GM21423 (cell line): ENCODE data around the gene MAL.
A peak's percentile ranks its signal among the peaks of the same experiment; 100 is the strongest.

Source experiments
- ATAC-seq: cut with Tn5 transposase; IDR thresholded peaks from one replicate; pipeline ENCODE4 v1.9.1; 2021; ENCODE audit warnings: mild to moderate bottlenecking, moderate library complexity; ENCODE audit not compliant: unreplicated experiment

MAL gene

GRCh38 chr2:95025406-95026319 is at the start of gene MAL:
Gene MAL (plus strand): TSS chr2:95025708. CDS start chr2:95025793, 85 bp downstream.
- ATAC-seq = no peak

GRCh38 chr2:94977826-94978225 is 47.7 kb upstream of the MAL start:
- no peak for ATAC-seq

GRCh38 chr2:94978917-94979316 is 46.6 kb upstream of the MAL start:
- ATAC-seq = no peak

- no peak for ATAC-seq
Measured at GRCh38 chr2:94979406-94980375, 45.8 kb upstream of the MAL start.

GRCh38 chr2:94980406-94980805 is 45.1 kb upstream of the MAL start:
- no peak for ATAC-seq

- no peak for ATAC-seq
Measured at GRCh38 chr2:94982156-94982555, 43.4 kb upstream of the MAL start.

GRCh38 chr2:94982675-94983074 is 42.8 kb upstream of the MAL start:
- no peak for ATAC-seq

- ATAC-seq = no peak
Measured at GRCh38 chr2:94984964-94985575, 40.4 kb upstream of the MAL start.

GRCh38 chr2:94985636-94986035 is 39.9 kb upstream of the MAL start:
- ATAC-seq = no peak

- peak; percentile 76 for ATAC-seq
Measured at GRCh38 chr2:94986392-94986963, 39.0 kb upstream of the MAL start.

- no peak for ATAC-seq
Measured at GRCh38 chr2:94987074-94988020, 38.2 kb upstream of the MAL start.

GRCh38 chr2:94990956-94991355 is 34.6 kb upstream of the MAL start:
- no peak for ATAC-seq

GRCh38 chr2:94992360-94992759 is 33.1 kb upstream of the MAL start:
- ATAC-seq = no peak

- no peak for ATAC-seq
Measured at GRCh38 chr2:94993176-94994062, 32.1 kb upstream of the MAL start.

- ATAC-seq = no peak
Measured at GRCh38 chr2:94994063-94994913, 31.2 kb upstream of the MAL start.

- ATAC-seq = no peak
Measured at GRCh38 chr2:94994914-94995552, 30.5 kb upstream of the MAL start.
